Measurements from ENCODE around the gene CGB7.
A peak's percentile ranks its signal among the peaks of the same experiment; 100 is the strongest.
"Not testable (repeated sequence)": the region's sequence is repeated elsewhere in the genome, so short reads cannot be mapped to it uniquely, and the experiment has no call there.

CGB7 gene

GRCh38 chr19:49042177-49042576, 15.4 kb downstream of the CGB7 start:
- DNase-seq (ENCODE audit: low spot score), result no peak

DNA sequence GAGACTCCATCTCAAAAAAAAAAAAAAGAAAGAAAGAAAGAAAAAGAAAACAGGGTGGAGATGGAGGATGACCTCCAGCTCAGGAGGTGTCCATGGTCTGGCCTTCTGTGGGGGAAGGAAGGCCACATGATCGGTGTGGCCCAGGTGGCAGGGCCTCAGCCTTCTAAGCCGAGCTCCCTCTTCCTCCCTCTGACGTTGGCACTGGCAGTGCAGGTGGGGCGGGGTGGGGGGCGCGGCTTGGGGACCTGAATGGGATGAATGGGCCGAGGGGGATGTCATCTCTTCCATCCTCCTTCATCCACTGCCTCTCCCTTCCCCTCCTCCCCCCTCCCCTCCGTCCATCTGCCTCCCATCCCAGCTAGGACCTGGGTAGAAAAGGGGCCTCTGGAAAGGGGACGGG, 17.8 kb downstream of the CGB7 start:
- DNase-seq (ENCODE audit: low spot score), result not testable (repeated sequence)

GRCh38 chr19:49038557-49039276, 18.8 kb downstream of the CGB7 start:
- not testable (repeated sequence) for DNase-seq (ENCODE audit: low spot score)

DNA sequence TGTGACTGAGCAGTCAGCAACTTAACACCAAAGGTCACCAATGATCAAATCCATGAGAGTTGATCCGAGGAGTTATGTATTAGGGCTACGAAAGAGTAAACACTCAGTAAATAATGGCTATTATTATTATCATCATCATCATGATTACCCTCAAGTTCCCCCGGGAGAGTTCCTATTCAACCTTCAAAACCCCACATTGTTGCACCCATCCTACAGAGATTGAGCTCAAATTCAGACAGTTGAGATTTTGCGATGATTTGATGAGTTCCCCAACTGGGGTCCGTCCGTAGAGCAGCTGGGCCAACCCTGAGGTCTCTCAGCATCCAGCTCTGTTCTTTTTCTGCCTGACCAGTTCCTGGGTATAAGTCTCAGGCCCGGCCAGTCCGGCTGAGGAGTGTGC, 19.4 kb downstream of the CGB7 start:
- not testable (repeated sequence) for DNase-seq (ENCODE audit: low spot score)

DNA sequence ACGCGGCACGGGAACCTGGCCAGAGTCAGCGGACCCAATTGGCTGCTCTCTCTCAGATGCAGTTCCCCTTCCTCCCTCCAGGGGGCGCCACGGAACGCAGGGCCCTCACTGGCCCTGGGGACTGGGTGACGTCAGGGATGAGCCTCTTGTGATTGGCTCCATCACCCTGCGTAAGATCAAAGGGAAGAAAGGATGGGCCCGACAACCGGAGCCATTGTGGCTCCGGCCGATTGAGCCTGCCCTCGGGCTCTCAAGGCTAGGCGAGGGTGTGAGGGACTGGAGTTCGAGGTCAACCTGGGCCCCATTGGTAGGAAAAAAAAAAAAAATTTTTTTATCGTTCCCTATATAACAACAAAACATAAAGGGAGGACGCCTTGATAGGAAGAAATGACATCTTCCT, 20.7 kb downstream of the CGB7 start, which contains the start of gene CGB1:
Gene CGB1 (minus strand): TSS at position 81 of the 400 bp plus-strand sequence. CDS start 184 bp downstream, outside the sequence.
- DNase-seq (ENCODE audit: low spot score), result peak; percentile 62

- DNase-seq (ENCODE audit: low spot score), result peak; percentile 48
Observed at GRCh38 chr19:49031642-49032301, 25.8 kb downstream of the CGB7 start, which contains the start of gene CGB2. Gene CGB2, plus strand, starts transcription at chr19:49031890. Its CDS starts 206 bp downstream, at chr19:49032096.

DNA sequence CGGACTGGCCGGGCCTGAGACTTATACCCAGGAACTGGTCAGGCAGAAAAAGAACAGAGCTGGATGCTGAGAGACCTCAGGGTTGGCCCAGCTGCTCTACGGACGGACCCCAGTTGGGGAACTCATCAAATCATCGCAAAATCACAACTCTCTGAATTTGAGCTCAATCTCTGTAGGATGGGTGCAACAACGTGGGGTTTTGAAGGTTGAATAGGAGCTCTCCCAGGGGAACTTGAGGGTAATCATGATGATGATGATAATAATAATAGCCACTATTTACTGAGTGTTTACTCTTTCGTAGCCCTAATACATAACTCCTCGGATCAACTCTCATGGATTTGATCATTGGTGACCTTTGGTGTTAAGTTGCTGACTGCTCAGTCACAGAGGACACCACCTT, 27.2 kb downstream of the CGB7 start:
- not testable (repeated sequence) for DNase-seq (ENCODE audit: low spot score)

GRCh38 chr19:49029749-49030148, 27.8 kb downstream of the CGB7 start:
- DNase-seq (ENCODE audit: low spot score), result not testable (repeated sequence)

- not testable (repeated sequence) for DNase-seq (ENCODE audit: low spot score)
Observed at GRCh38 chr19:49028686-49029085, 28.9 kb downstream of the CGB7 start.

DNA sequence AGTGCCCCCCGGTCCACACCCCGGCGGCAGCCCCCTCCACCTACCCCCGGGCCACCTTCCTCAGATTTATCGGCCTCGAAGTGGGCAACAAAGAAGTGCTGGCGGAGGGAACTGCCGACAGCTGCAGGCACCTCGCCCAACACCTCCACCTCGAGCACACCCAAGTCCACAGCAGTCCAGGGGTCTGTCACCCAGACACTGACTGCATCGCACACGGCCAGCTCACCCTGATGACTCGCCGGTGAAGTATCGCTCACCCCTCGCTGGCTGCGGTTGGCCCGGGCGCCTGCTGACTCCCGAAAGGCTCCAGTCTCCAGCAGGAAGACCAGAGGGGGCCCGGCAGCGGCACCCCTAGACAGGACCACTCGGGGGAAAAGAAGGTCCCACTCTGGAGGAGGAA, 31.9 kb downstream of the CGB7 start:
- not testable (repeated sequence) for DNase-seq (ENCODE audit: low spot score)

DNA sequence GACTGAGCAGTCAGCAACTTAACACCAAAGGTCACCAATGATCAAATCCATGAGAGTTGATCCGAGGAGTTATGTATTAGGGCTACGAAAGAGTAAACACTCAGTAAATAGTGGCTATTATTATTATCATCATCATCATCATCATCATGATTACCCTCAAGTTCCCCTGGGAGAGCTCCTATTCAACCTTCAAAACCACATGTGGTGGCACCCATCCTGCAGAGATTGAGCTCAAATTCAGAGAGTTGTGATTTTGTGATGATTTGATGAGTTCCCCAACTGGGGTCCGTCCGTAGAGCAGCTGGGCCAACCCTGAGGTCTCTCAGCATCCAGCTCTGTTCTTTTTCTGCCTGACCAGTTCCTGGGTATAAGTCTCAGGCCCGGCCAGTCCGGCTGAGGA, 32.5 kb downstream of the CGB7 start:
- DNase-seq (ENCODE audit: low spot score), result not testable (repeated sequence)

DNA sequence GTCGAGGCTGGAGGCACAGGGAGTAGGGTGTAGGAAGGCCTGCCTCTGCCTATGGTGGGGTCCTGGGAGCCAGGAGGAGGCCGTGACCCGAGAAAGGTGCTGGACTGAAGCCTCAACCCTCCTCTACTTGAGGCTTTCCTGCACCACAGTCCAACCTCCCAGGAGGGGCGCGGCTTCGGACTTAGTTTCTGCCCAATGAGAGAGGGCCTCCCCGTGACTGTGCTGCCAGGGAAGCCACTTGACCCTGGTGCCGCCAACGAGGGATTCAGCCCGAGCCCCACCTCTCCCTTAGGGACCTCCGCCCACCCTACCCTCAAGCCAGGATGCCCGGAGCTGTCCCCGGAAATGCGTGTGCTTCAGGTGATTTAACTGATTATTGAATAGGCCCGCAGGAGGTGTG, 33.3 kb downstream of the CGB7 start, which contains the start of gene CGB3:
Gene CGB3 (minus strand): TSS at position 101 of the 400 bp plus-strand sequence. CDS start 362 bp downstream, outside the sequence.
- DNase-seq (ENCODE audit: low spot score), result not testable (repeated sequence)

- DNase-seq (ENCODE audit: low spot score), result no peak
Observed at GRCh38 chr19:49022116-49022515, 35.4 kb downstream of the CGB7 start.

DNA sequence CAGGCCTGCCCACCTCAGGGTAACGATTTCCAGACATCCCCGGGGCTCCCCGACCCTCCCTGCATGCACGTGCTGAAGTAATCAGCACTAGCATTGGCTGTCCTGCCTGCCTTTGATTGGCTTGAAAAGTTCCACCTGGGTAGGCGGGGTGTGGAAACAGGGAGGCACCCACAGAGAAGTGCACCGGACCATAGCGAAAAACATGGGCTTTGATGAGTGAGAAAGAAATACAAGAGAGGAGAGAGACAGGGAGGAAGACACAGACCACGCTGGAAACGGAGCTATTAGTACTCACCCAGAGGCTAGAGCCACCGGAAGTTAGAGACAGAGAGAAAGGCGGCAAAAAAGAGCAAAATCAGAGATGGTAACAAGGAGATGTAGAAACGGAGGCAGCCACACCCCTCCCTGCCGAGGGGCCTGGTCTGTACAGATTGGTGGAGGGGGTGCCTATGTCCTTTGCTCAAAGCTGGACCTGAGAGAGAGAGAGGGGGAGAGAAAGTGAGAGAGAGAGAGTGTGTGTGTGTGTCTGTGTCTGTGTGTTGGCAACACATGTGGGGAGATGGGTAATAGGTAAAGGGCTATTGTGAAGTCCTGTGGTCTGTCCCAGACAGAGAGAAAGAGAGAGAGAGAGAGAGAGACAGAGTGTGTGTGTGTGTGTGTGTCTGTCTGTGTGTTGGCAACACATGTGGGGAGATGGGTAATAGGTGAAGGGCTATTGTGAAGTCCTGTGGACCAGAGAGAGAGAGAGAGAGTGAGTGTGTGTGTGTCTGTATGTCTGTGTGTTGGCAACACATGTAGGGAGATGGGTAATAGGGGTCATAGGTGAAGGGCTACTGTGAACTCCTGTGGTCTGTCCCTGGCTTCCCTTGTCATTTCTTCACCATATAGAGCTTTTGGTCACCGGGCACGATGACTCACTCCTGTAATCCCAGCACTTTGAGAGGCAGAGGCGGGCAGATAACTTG, 36.3 kb downstream of the CGB7 start:
- DNase-seq (ENCODE audit: low spot score), result no peak

DNA sequence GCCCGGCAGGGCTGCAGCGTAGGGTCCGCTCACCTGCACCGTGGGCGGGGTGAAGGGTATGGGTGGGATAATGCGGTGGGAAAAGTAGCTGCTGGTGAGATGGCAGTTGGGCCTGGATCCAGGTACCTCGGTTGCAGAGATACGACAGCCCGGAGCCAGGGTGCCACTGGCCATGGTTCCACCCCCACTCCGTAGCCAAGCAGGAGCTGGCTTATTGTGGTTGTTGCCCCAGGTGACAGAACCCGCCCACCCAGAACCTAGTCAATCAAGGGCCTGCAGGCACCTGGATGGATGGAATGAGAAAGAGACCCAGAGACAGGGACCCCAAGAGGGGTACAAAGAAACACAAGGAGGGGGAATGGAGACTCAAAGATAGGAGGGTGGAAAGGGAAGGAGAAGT, 37.2 kb downstream of the CGB7 start:
- DNase-seq (ENCODE audit: low spot score), result no peak

DNA sequence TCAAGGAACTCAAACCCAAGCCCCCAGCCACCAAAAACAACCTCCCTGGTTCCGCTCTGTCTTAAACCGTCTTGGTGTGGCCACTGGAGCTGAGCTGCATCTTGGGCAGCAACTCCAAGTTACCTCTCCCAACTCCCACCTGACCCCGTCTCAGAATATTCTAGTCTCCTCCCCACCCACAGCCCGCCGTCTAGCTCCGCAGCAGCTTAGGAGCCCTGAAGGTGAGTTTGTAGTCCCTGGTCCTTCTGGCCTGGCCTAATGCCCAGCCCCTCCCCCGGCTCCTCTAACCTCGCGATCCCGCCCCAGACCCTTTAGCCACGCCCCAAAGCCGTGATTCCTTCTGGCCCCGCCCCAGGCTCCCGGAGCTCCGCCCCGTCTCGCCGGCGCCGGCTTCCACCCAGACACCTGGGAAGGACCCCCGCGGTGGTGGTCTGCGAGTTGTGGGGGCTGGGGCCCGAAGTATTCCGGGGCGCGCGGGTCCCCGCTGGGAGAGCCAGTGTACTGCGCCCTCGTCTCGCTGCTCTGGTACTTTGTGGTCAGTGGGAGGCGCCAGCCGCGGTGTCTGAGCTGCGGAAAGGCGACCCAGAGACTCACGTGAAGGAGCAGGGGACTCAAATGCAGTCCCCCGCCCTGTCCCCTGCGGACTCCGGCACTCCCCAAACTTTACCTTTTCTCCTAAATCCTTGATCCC, 38.2 kb downstream of the CGB7 start:
- peak; percentile 38 for DNase-seq (ENCODE audit: low spot score)

DNA sequence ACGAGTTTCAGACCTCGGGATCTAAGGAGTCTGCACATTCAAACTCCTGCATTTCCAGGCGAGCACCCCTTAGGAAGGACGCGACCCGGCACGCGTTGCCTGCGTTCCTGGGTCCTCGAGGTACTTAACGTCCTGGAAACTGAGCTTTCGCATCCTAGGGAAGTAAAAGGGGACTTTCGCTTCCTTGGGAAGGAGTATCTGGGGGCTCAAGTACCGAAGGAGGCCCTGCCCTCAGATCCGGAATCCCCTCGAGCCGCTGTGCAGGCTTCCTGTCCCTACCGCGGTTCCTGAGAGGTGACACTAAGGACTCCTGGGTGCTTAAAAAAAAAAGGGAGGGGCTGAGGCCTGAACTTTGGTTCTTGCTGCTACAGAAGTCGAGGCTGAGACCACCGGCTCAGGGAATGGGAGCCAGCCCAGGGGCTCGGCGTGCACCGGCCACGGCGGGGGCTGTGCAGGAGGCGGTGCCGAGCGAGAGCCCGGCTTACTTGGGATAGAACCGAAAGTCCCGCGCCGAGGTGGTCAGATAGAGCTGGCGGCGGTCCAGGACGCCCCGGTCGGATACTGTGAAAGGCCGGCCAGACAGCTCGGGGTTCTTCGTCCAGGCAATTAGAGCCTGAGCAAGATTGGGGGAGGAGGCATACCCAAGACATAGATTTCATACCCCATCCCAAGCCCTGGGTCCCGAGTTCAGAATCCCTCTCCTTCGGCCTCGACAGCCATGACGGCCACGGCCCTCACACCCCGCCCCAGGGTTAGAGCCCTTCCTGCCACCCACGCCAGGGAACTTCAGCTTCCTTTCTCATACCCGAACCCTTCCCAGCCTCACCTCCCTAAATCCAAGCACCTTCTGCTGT, 38.9 kb downstream of the CGB7 start:
- not testable (repeated sequence) for DNase-seq (ENCODE audit: low spot score)

DNA sequence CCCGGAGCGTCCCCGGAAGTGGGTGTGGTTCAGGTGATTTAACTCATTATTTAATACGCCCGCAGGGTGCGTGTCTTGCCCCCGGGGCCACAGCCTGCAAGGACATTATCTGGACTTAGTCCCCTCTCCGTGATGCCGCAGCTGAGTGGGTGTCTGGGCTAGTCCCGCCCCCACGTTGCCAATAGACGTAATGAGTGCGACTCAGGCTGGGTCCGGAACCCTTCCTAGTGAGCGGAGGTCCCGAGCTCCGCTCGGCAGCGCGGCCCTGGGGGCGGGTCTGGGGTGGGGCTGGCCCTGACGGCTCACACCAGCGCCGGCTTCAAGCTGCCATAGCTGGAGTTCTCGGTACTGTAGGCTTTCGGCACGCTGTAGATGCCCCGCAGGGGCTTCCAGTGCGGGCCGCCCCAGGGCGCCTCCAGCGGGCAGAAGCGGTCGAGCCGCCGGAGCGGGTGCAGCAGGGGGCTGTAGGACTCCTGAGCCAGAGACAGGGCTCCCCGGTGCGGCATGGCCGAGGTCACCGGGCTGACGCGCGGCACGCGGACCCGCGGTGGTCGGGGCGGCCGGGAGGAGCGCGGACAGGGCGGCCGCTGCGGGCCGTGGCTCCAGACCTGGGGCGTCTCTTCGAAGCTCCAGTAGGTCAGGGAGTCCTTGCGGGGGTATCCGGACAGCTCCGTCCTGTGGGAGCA, 39.7 kb downstream of the CGB7 start:
- DNase-seq (ENCODE audit: low spot score), result peak; percentile 37

DNA sequence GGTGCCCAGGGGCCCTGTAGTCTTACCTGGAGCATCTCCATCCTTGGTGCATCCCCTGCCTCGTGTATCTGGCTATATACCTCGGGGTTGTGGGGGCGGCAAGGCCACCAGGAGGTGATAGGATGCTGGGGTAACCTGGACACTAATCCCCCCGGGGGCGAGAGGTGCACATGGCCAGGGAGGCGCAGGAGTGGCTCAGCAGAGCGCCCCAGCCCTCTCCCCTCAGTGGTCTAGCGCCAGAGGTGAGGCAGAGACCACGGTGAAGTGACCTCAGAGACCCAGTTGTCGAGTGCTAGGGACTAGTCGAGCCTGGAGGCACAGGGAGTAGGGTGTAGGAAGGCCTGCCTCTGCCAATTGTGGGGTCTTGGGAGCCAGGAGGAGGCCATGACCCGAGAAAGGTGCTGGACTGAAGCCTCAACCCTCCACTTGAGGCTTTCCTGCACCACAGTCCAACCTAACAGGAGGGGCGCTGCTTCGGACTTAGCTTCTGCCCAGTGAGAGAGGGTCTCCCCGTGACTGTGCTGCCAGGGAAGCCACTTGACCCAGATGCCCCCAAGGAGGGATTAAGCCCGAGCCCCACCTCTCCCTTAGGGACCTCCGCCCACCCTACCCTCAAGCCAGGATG, 40.4 kb downstream of the CGB7 start, which contains the start of gene LHB:
Gene LHB (minus strand): TSS at position 51 of the 625 bp plus-strand sequence. CDS start 10 bp downstream, at position 41.
- no peak for DNase-seq (ENCODE audit: low spot score)
